ENCODE measurements around the gene FHL2.

The FHL2 gene

DNA sequence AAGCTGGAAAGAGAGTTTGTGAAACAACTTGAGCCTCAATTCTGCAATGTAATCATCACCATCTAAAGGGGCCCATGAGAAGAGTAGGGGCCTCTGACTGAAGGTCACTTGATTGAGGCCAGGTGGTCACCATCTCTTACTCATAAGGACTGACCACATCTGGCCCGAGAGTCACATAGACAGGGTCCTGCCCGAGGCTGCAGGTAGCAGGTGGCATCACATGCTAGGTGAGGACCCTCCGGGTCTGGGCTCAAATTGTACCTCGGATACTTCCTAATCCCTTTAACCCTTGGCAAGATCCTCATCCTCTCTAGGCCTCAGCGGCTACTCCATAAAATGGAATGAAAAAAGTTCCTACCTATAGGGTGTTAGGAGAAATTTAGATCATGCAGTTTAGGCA lies 16.7 kb downstream of the FHL2 start:
- no peak overlapping the region for H3K27ac ChIP-seq
- DNase-seq (ENCODE audit: low read depth, low spot score): no peak

DNA sequence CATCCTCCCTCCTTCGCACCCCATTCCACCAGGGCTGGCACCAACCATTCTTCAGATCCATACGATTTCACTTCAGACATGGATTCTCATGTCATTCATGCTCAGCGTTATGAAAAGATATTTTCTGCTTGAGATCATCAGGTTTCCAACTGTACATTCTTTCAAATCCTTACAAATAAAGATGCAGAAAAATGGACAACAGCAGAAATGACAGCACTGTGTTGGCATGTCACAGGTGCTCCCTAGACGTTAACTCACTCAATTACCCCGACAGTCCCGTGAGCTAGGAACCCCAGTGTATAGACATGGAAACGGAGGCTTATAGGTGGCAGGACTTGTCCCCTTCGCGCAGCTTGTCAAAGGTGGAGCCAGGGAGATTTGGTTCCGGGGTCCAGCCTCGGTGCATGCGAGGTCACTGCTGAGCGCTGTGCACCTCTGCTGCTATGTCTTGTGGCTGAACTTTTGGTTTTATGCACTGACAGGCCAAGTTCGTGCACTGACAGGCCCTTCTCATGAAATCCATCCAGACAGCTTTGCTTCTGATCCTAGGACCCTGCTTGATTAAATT lies 17.7 kb downstream of the FHL2 start:
- no peak for DNase-seq (ENCODE audit: low read depth, low spot score)
- peak overlapping the region; percentile 51 for H3K27ac ChIP-seq

DNA sequence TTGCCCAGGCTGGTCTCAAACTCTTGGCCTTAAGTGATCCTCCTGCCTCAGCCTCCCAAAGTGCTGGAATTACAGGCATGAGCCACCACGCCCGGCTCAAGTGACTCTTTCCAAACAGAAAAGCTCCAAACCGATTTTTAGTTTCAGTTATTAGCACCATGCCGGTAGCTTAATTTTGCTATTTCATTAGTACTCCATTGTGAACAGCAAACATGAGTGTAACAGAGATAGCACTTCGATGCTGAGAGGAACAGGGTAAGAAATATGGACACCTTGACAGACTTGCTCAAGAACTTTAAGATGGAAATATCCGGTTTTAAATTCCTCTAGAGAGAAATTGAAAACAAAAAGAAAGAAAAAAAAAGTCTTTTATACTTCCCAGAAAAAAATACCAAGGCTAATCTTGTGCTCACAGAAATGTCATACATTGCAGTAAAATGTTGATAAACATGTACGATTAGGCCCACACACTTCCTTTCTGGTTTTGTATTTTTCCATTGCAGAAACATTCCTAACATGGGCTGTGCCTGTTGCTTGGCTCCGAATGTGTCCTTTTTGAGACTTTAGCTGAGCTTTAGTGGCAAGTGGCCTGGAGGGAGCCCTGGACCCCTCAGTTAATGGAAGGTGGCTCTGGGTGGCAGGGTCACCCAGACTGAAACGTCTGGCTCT lies 18.3 kb downstream of the FHL2 start:
- H3K27ac ChIP-seq: peak overlapping the region; percentile 51
- no peak for DNase-seq (ENCODE audit: low read depth, low spot score)

DNA sequence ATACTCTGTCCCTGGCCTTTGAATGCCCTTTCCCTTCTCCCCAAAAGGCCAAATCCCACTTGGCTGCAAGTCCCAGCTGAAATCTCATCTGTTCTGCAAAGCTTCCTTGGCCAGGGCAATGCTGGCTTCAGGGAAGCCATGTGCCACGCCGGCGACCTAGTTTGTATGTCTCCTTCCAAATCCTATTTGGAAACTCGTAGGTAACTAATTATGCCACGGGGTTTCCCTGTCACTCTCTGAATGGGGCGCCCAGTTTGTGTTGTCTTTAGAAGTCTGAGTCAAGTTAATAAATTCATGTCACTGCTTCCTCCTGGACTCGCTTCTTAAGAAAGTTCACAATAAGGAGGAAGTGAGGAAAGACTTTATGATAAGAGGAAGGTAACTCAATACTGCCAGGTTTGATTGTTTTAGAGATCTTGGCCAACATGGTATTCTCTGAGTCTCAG lies 19.1 kb downstream of the FHL2 start:
- no peak for DNase-seq (ENCODE audit: low read depth, low spot score)
- peak overlapping the region; percentile 51 for H3K27ac ChIP-seq

GRCh38 chr2:105378921-105379383 lies 19.9 kb downstream of the FHL2 start:
- peak overlapping the region; percentile 51 for H3K27ac ChIP-seq
- DNase-seq (ENCODE audit: low read depth, low spot score): no peak

- peak overlapping the region; percentile 51 for H3K27ac ChIP-seq
- DNase-seq (ENCODE audit: low read depth, low spot score): no peak
Observed at GRCh38 chr2:105378276-105378840, 20.5 kb downstream of the FHL2 start.

- DNase-seq (ENCODE audit: low read depth, low spot score): no peak
- peak overlapping the region; percentile 51 for H3K27ac ChIP-seq
Observed at GRCh38 chr2:105377871-105378270, 21.0 kb downstream of the FHL2 start.

- DNase-seq (ENCODE audit: low read depth, low spot score): no peak
- H3K27ac ChIP-seq: peak overlapping the region; percentile 27
Observed at GRCh38 chr2:105376789-105377240, 22.0 kb downstream of the FHL2 start.

GRCh38 chr2:105376010-105376409 lies 22.8 kb downstream of the FHL2 start:
- no peak for DNase-seq (ENCODE audit: low read depth, low spot score)
- peak overlapping the region; percentile 27 for H3K27ac ChIP-seq

- DNase-seq (ENCODE audit: low read depth, low spot score): no peak
- peak overlapping the region; percentile 51 for H3K27ac ChIP-seq
Observed at GRCh38 chr2:105375001-105375561, 23.8 kb downstream of the FHL2 start.

GRCh38 chr2:105373895-105374401 lies 24.9 kb downstream of the FHL2 start:
- peak overlapping the region; percentile 51 for H3K27ac ChIP-seq
- DNase-seq (ENCODE audit: low read depth, low spot score): no peak

GRCh38 chr2:105373344-105373781 lies 25.5 kb downstream of the FHL2 start:
- peak overlapping the region; percentile 51 for H3K27ac ChIP-seq
- no peak for DNase-seq (ENCODE audit: low read depth, low spot score)

GRCh38 chr2:105371810-105372209 lies 27.0 kb downstream of the FHL2 start:
- H3K27ac ChIP-seq: peak overlapping the region; percentile 51
- DNase-seq (ENCODE audit: low read depth, low spot score): no peak

- no peak for DNase-seq (ENCODE audit: low read depth, low spot score)
- H3K27ac ChIP-seq: peak overlapping the region; percentile 51
Observed at GRCh38 chr2:105371156-105371555, 27.7 kb downstream of the FHL2 start.

DNA sequence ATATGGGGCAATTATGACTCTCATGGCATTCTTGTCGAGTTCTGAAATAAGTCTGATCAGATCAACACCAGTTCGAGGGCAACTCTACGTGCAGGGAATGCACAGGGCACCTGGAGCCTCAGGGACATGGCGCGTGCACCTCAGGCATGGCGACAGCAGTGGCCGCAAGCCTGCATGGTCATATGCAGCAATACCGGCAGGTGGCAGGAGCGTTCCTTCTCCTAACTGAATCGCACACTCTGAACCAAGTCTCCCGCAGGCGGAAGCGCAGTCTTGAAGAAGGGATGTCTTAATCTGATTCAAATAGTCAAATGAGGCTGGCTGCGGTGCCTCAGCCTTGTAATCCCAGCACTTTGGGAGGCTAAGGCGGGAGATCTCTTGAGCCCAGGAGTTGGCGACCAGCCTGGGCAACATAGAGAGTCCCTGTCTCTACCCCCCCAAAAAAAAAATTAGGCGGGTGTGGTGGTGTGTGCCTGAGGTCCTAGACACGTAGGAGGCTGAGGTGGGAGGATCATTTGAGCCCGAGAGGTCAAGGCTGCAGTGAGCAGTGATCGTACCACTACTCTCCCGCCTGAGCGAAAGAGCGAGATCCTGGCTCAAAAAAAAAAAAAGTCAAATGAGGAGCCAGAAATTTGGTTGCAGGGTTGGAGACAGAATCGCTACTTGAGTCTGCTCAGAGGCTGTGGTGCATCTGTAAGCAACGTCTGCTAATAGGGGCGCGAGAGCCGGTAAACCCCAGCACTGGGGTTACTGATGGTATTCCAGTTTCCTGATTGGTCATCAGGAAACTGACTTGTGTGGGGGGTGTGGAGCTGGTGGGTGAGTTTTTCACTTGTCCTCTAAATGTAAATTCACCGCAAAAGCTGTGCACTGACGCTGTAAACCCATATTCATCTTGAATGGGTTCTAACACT lies 28.8 kb downstream of the FHL2 start:
- peak; percentile 40 for DNase-seq (ENCODE audit: low read depth, low spot score)
- H3K27ac ChIP-seq: peak overlapping the region; percentile 51

DNA sequence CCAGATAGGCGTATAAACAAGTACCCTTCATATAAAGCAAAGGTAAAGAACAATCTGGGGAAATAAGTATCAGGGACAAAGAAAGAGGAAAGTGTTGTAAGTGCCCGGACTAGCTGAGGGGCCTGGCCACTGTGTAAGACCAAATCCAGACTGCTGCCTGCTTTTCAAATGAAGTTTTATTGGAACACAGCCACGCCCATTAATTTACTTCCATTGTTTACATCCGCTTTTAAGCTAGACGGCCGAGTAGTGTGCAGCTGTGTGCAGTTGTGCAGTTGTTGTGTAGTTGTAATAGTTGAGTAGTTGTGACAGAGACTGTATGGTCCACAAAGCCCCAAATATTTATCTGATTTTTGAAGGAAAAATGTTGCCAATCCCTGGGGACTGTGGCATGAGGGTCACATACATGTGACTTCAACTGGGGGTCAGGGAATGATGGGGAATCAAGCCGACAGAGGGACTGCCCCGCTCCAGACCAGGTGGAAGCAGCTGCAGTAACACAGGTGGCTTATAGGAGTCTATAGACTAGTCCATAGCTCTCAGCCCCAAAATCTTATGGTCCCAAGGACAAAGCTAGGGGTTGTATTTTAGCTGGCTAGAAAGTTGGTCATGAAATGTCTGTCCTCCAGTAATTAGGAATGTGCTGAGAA lies 30.0 kb downstream of the FHL2 start:
- H3K27ac ChIP-seq: no peak overlapping the region
- no peak for DNase-seq (ENCODE audit: low read depth, low spot score)

GRCh38 chr2:105365206-105365605 lies 33.6 kb downstream of the FHL2 start:
- H3K27ac ChIP-seq: no peak overlapping the region
- no peak for DNase-seq (ENCODE audit: low read depth, low spot score)

DNA sequence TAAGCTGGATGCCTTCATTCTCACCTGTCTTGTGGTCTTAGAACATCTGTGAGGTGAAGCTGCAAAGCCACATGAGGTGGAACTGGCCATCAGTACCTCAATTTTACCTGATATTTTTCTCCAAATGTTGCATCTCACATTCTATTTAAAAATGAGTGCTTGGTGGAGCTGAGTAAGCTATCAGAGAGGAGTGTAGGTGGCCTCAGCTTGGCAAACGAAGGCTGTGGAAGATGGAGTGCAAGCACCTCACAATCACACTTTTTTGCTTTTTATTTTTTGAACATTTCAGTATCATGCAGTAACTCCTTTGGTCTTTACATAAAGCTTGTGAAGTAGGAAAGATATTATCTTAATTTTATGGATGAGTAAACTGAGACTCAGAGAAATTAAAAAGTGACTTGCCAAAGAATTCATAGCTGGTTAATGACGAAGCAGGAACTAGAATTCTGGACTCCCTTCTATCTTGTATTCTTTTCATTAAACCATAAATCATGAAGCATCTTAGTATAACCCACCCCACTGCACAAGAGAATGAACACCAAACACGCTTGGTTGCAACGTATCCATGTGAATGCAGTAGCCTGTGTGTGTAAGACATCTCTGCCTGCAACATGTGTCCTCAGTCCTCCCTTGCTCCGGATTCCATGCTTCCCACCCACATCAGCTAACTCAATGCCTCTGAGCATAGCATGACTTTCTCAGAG lies 34.3 kb downstream of the FHL2 start:
- DNase-seq (ENCODE audit: low read depth, low spot score): no peak
- no peak overlapping the region for H3K27ac ChIP-seq

Data from epithelial cell of prostate (primary cell).